HG03175 (cell line): ENCODE data around the gene ADAM23.

Source experiments
- ATAC-seq: cut with Tn5 transposase; IDR thresholded peaks from one replicate; pipeline ENCODE4 v1.9.1; 2021; ENCODE audit warnings: mild to moderate bottlenecking, moderate library complexity; ENCODE audit not compliant: unreplicated experiment

ADAM23 gene

GRCh38 chr2:206438196-206438724 is 5.1 kb upstream of the ADAM23 start:
- ATAC-seq = no peak

DNA sequence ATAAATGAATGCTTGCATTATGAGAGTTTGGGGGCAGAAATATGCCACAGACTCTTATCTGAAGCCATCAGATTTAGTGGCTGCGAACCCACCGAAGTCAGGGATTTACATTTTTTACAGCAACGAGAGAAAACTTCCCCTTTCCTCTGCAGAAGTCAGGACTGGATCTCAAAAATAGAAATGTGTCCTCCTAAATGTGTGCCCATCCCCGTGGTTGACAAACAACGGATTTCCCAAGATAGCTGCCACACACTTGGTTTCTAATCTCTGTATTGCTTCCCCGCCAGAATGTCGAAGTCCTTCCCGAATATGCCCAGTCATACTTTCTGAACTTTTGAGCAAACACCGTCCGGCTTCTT is 879 bp upstream of the ADAM23 start:
- ATAC-seq = no peak

DNA sequence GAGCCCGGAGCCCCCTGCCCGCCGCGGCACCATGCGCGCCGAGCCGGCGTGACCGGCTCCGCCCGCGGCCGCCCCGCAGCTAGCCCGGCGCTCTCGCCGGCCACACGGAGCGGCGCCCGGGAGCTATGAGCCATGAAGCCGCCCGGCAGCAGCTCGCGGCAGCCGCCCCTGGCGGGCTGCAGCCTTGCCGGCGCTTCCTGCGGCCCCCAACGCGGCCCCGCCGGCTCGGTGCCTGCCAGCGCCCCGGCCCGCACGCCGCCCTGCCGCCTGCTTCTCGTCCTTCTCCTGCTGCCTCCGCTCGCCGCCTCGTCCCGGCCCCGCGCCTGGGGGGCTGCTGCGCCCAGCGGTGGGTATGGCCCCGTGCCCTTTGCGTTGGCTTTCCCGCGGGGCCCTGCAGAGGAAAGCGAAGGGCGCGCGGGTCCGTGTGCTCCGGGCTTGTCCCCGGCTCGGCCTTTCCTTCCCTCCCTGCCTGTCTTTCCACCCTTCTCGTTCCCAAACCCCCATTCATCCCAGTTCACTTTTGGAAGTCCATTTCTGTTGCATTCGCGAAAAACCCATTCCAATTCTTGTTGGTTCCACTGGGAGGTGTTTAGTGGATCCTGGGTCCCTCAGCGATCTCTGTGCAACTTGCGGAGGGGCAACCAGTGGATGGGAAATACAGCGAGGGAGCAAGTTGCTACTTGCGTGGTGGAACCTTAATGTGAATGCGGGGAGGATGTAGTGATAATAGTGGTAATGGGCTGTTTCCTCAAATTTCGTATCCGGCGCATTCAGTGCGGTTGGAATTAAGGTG is 599 bp downstream of the ADAM23 start:
- ATAC-seq = peak; percentile 40

DNA sequence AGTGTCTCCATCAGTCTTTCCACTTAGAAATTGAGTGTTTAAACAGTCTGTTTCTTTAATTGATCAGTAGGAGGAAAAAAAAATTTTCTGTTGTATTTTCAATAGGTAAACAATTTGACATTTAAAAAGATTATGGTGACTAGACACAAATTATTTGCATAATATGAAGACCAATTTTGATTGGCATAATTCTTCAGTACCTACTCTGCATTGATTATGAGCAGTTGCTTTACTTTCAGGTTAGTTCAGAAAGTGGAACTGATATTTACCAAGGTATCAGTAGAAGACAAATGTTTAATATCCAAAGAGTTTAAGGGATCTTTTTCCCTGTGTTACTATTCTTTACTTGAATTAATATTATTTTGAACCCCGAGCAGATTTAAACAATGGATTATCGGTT is 2.6 kb downstream of the ADAM23 start:
- no peak for ATAC-seq

GRCh38 chr2:206452242-206452641 is 8.9 kb downstream of the ADAM23 start:
- ATAC-seq = peak; percentile 40

DNA sequence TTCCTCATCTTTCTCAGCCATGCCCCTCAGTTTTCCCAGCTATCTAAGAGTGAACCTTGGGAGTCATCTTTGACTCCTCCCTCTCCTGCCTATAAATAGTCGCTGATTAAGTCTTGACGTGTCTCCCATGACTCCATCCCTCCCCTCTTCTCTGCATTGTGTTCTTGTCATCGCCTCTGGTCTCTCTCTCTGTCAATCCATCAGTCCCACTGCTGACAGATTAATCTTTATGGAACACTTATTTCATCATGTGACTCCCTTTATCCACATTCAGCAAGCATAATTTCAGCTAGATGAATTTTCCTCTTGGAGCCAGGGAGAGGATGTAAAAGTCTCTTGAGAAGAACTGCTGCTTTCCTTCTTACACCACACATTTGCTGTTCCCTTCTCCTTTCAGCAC is 9.4 kb downstream of the ADAM23 start:
- no peak for ATAC-seq

DNA sequence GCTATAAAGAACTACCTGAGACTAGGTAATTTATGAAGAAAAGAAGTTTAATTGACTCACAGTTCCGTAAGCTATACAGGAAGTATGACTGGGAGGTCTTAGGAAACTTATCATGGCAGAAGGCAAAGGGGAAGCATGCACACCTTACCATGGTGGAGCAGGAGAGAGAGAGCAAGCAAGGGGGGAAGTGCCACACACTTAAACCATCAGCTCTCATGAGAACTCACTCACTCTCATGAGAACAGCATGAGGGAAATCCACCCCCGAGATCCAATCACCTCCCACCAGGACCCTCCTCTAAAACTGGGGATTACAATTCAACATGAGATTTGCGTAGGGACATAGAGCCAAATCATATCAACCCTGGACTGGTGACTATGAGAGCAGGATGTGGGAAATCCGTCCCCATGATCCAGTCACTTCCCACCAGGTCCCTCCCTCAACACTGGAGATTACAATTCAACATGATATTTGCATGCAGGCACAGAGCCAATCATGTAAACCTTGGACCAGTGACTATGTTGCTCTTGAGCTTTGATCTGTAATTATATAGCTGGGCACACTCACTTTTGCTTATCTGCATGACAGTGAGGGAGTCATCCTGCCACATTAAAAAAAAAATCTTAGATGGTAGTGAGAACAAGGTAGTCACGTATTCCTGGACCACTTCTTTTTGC is 12.9 kb downstream of the ADAM23 start:
- ATAC-seq = no peak

DNA sequence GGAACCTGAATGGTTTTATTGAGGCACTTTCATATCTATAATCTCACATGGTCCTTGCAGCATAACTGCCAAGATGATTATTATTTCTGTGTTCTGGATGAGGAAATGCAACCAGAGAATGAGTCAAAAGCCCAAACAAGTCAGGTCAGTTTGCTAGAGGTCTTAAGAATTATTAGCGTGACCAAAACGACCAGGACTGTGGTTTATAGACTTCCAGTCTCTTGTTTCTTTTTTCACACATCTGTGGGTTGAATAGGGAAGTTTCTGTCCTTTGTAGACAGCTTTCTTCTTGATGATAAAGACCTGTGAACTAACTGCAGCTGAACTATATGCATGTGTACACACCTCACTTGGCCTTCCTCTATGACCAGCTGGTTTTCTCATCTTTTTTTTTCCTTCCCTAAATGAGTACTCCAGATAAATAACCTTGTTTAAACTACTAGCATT is 13.9 kb downstream of the ADAM23 start:
- peak; percentile 93 for ATAC-seq

DNA sequence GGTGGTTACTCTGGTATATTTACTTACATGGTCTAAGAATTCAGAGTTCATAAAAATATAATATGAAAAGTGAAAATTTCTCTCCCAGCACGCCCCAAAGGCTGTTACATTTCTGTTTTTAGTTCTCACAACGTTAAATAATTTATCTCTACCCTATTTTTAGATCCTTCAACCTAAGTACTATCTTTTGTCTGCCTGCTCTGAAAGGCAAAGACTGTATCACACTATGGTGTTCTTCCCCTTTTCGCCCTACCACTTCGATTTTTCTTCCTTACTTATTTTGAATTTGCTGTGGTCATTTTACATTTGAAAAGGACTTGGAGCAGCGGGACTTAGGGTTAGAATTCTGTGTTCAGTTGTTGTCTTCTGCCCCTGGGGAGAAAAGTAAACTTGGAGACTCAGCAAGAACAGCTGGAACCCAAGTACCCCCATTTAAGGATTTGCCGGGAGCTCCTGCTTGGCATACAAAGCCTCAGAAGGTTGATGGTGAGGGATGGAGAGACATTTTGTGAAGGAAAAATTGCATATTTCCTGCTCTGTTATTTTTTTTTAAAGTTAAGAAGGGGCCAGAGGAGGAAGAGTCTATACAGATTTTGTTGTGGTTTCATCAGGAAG is 19.0 kb downstream of the ADAM23 start:
- ATAC-seq = no peak

DNA sequence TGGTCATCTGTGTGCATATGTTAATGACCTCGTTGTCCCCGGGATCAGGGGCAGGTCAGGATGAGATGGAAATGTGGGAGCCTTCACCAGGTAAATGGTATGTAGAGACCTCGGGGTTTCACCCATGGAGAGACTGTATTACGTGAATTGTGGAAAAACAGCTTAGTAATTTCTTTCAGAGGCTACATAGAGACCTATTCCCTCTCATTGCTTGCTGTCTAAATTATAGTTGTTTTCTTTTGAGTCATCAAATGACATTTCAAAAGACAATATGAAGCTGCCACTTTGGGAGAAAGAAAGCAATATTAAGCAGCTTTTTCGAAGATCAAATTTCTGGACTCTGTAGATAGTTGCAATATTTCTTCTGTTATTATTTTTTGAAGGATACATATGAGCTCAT is 20.4 kb downstream of the ADAM23 start:
- no peak for ATAC-seq

GRCh38 chr2:206464597-206464996 is 21.3 kb downstream of the ADAM23 start:
- no peak for ATAC-seq

GRCh38 chr2:206471524-206472062 is 28.3 kb downstream of the ADAM23 start:
- no peak for ATAC-seq

- ATAC-seq = no peak
Observed at GRCh38 chr2:206472094-206472493, 28.8 kb downstream of the ADAM23 start.

- no peak for ATAC-seq
Observed at GRCh38 chr2:206474099-206474498, 30.8 kb downstream of the ADAM23 start.

GRCh38 chr2:206477296-206477695 is 34.0 kb downstream of the ADAM23 start:
- ATAC-seq = no peak

- no peak for ATAC-seq
Observed at GRCh38 chr2:206478340-206478739, 35.0 kb downstream of the ADAM23 start.

GRCh38 chr2:206480161-206480560 is 36.8 kb downstream of the ADAM23 start:
- no peak for ATAC-seq

DNA sequence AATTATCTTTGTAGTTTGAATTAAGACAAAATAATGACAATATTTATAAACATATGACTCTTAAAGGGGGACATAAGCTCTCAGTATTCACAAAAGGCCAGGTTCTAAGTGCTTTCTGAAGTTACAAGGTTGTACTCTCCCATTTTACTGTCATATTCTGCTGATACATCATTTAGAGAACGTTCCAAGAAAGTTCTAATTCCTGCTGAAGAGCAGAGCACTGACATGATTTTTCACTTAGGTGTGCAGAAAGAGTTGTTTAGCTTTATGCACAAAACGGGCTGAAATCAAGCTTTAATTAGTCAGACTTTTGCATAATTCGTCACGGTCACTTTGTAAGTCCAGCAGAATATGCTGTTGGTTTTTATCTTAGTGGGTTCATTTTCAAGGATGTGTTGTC is 37.3 kb downstream of the ADAM23 start:
- no peak for ATAC-seq

- ATAC-seq = no peak
Observed at GRCh38 chr2:206481056-206481455, 37.7 kb downstream of the ADAM23 start.

DNA sequence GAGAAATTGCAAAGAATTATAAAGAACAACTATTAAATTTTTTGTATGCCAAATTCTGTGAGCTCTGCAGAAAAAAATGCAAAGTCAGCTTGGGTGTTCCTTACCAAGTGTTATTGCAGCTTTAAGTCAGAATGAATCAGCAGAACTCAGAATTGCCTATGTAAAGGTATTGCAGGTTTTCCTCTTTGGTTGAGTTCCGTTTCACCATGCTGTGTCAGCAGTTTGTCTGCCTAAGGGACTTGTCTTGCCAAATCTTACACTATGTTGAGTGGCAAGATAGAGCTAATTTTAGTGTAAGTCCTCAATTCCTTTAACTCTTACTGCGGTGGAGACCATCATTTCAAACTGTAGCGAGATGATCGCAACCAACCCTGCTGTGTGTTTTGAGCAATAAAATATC is 38.8 kb downstream of the ADAM23 start:
- ATAC-seq = no peak

DNA sequence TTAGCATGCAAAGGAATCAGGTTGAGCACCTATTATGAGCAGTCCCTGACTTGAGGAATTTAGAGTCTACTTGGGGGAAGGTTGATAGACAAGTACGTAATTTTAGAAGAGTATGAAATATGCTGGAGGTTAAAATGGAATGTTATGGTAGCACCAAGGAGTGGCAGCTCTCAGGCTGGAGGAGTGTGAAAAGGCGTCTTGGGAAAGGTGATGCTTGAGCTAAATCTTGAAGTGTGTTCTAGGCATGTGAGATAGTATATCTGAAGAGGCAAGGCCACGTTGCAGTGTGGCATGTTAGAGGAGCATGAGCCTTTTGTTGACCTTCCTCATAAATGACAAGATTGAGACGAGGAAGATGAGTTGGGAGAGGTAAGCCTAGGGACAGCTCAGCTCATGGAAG is 39.3 kb downstream of the ADAM23 start:
- no peak for ATAC-seq

GRCh38 chr2:206488053-206488452 is 44.7 kb downstream of the ADAM23 start:
- no peak for ATAC-seq
